ENCODE measurements around the gene SMARCD2.

GRCh38 chr17:63786117-63786516 lies 56.4 kb downstream of the SMARCD2 start:
- TF ChIP-seq, protein P1, sequence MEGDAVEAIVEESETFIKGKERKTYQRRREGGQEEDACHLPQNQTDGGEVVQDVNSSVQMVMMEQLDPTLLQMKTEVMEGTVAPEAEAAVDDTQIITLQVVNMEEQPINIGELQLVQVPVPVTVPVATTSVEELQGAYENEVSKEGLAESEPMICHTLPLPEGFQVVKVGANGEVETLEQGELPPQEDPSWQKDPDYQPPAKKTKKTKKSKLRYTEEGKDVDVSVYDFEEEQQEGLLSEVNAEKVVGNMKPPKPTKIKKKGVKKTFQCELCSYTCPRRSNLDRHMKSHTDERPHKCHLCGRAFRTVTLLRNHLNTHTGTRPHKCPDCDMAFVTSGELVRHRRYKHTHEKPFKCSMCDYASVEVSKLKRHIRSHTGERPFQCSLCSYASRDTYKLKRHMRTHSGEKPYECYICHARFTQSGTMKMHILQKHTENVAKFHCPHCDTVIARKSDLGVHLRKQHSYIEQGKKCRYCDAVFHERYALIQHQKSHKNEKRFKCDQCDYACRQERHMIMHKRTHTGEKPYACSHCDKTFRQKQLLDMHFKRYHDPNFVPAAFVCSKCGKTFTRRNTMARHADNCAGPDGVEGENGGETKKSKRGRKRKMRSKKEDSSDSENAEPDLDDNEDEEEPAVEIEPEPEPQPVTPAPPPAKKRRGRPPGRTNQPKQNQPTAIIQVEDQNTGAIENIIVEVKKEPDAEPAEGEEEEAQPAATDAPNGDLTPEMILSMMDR (IDR thresholded peaks at IDR 0.05; ENCODE audit: poor library complexity, severe bottlenecking), result no peak
- TF ChIP-seq POLR2AphosphoS5 (IDR thresholded peaks at IDR 0.05), result no peak
- TF ChIP-seq EZH2 (IDR thresholded peaks at IDR 0.05; ENCODE audit: borderline replicate concordance, insufficient read depth, low read length, poor library complexity, severe bottlenecking), result no peak
- TF ChIP-seq TAF1 (IDR thresholded peaks at IDR 0.05; ENCODE audit: low read depth), result no peak
- TF ChIP-seq RAD21 (conservative IDR thresholded peaks at IDR 0.05), result no peak
- TF ChIP-seq REST (IDR thresholded peaks at IDR 0.05; ENCODE audit: borderline replicate concordance), result no peak

Measured in neural cell (in vitro differentiated cells).